Right cardiac atrium (tissue), 5 donors: ENCODE measurements around the gene CEACAM18. TPM values are rescaled to one million over a fixed set of nuclear protein-coding genes. Genes with fewer than 3 reads are reported as not detected.

ENCODE experiments used
- polyA plus RNA-seq: library from polyadenylated mRNA; stranded (reverse); fragments of 200-250 nt; gene quantifications from one replicate; pipeline ENCODE4 v1.2.3, GENCODE V29; 2013
- total RNA-seq, 4 donors: library from RNA; stranded (reverse); fragmentation: NEBNext Ultra II Directional; extraction: Animal tissue kit (Norgen Biotek cat#: 25700); gene quantifications; one replicate each; pipeline ENCODE4 v1.2.1, GENCODE V29; 2021
- donor health status: healthy with polysubstance abuse.
- donor health status: DM: no; HTN: yes; CAD: no.
- donor health status: DM: no; HTN: no; CAD: no.
- donor health status: DM: no; HTN: yes; CAD: no; lungs with severe emphysema.
- donor health status: DM: yes; HTN: yes; CAD: no.

CEACAM18 gene
- total and polyA plus RNA-seq, 5 donors, result not detected

Other genes with a start within 250 kb of the CEACAM18 start
- not detected for gene SIGLECL1, start 227.5 kb upstream of the CEACAM18 start, total RNA-seq
- not detected for gene SIGLECL1, start 227.5 kb upstream of the CEACAM18 start, polyA plus RNA-seq
- gene IGLON5, start 166.9 kb upstream of the CEACAM18 start, total RNA-seq, result under 1 TPM in 1 of 4 donors, not detected in 3; 0.31 TPM
- 0.07 TPM for gene IGLON5, start 166.9 kb upstream of the CEACAM18 start, polyA plus RNA-seq
- gene VSIG10L, start 136.4 kb upstream of the CEACAM18 start, total RNA-seq, result 1 to 10 TPM in 3 of 4 donors, under 1 TPM in 1; 0.85 to 2.2 (median 1.6) TPM
- gene VSIG10L, start 136.4 kb upstream of the CEACAM18 start, polyA plus RNA-seq, result 2.0 TPM
- gene ETFB, start 112.2 kb upstream of the CEACAM18 start, total RNA-seq, result 100 to 1,000 TPM; 240 to 296 (median 258) TPM
- gene ETFB, start 112.2 kb upstream of the CEACAM18 start, polyA plus RNA-seq, result 452 TPM
- gene CLDND2, start 109.5 kb upstream of the CEACAM18 start, total RNA-seq, result 1 to 10 TPM; 1.1 to 2.5 (median 2.2) TPM
- gene CLDND2, start 109.5 kb upstream of the CEACAM18 start, polyA plus RNA-seq, result 0.45 TPM
- 1 to 10 TPM in 3 of 4 donors, under 1 TPM in 1; 0.89 to 3.1 (median 1.7) TPM for gene NKG7, start 105.9 kb upstream of the CEACAM18 start, total RNA-seq
- gene NKG7, start 105.9 kb upstream of the CEACAM18 start, polyA plus RNA-seq, result 1.7 TPM
- not detected for gene LIM2, start 90.6 kb upstream of the CEACAM18 start, total RNA-seq
- not detected for gene LIM2, start 90.6 kb upstream of the CEACAM18 start, polyA plus RNA-seq
- gene C19orf84, start 87.9 kb upstream of the CEACAM18 start, total RNA-seq, result not detected
- not detected for gene C19orf84, start 87.9 kb upstream of the CEACAM18 start, polyA plus RNA-seq
- 1 to 10 TPM in 3 of 4 donors, under 1 TPM in 1; 0.62 to 6.5 (median 2.7) TPM for gene SIGLEC10, start 60.9 kb upstream of the CEACAM18 start, total RNA-seq
- 0.77 TPM for gene SIGLEC10, start 60.9 kb upstream of the CEACAM18 start, polyA plus RNA-seq
- not detected for gene SIGLEC8, start 20.1 kb upstream of the CEACAM18 start, total RNA-seq
- gene SIGLEC8, start 20.1 kb upstream of the CEACAM18 start, polyA plus RNA-seq, result not detected
- gene SIGLEC12, start 23.3 kb downstream of the CEACAM18 start, total RNA-seq, result under 1 TPM in 1 of 4 donors, not detected in 3; 0.36 TPM
- 0.05 TPM for gene SIGLEC12, start 23.3 kb downstream of the CEACAM18 start, polyA plus RNA-seq
- under 1 TPM in 3 of 4 donors, not detected in 1; 0.25 to 0.37 (median 0.35) TPM for gene SIGLEC6, start 53.1 kb downstream of the CEACAM18 start, total RNA-seq
- not detected for gene SIGLEC6, start 53.1 kb downstream of the CEACAM18 start, polyA plus RNA-seq
- gene ZNF175, start 92.7 kb downstream of the CEACAM18 start, total RNA-seq, result 10 to 100 TPM in 2 of 4 donors, 1 to 10 TPM in 2; 8.7 to 12.4 (median 10.1) TPM
- gene ZNF175, start 92.7 kb downstream of the CEACAM18 start, polyA plus RNA-seq, result 3.3 TPM
- 1 to 10 TPM in 1 of 4 donors, under 1 TPM in 2, not detected in 1; 0.20 to 1.2 (median 0.88) TPM for gene SIGLEC5, start 151.9 kb downstream of the CEACAM18 start, total RNA-seq
- gene SIGLEC5, start 151.9 kb downstream of the CEACAM18 start, polyA plus RNA-seq, result not detected
- 1 to 10 TPM; 1.7 to 5.5 (median 3.8) TPM for gene SIGLEC14, start 168.3 kb downstream of the CEACAM18 start, total RNA-seq
- 0.75 TPM for gene SIGLEC14, start 168.3 kb downstream of the CEACAM18 start, polyA plus RNA-seq
- 10 to 100 TPM; 15.4 to 25.7 (median 17.2) TPM for gene SPACA6, start 214.8 kb downstream of the CEACAM18 start, total RNA-seq
- gene SPACA6, start 214.8 kb downstream of the CEACAM18 start, polyA plus RNA-seq, result 15.0 TPM
- 1 to 10 TPM in 3 of 4 donors, under 1 TPM in 1; 0.40 to 1.2 (median 1.1) TPM for gene HAS1, start 245.5 kb downstream of the CEACAM18 start, total RNA-seq
- 1.7 TPM for gene HAS1, start 245.5 kb downstream of the CEACAM18 start, polyA plus RNA-seq